Neuronal stem cell (in vitro differentiated cells): Measurements from ENCODE around the gene HAP1.

Experiments
- DNase-seq: peaks from one replicate; pipeline ENCODE4 v3.0.0-alpha.2; 2013; ENCODE audit warnings: low spot score
- H2AFZ ChIP-seq: one replicate; pipeline ENCODE4 v1.6.1; 2013; ENCODE audit warnings: mild to moderate bottlenecking, low read length, inconsistent platforms
- H2AK5ac ChIP-seq: 2 replicates; pipeline ENCODE4 v1.6.1; 2013; ENCODE audit warnings: low read depth, mild to moderate bottlenecking, inconsistent platforms, low read length, moderate library complexity, mixed read lengths
- H2BK120ac ChIP-seq: 2 replicates; pipeline ENCODE4 v1.6.1; 2013; ENCODE audit warnings: low read depth, mild to moderate bottlenecking, inconsistent platforms, low read length, moderate library complexity, mixed read lengths
- H2BK12ac ChIP-seq: one replicate; pipeline ENCODE4 v1.6.1; 2013; ENCODE audit warnings: low read length, inconsistent platforms
- H2BK15ac ChIP-seq: 2 replicates; pipeline ENCODE4 v1.6.1; 2013; ENCODE audit warnings: mild to moderate bottlenecking, low read length, inconsistent platforms, mixed read lengths
- H2BK5ac ChIP-seq: one replicate; pipeline ENCODE4 v1.6.1; 2013; ENCODE audit warnings: inconsistent platforms, mild to moderate bottlenecking, low read length, moderate library complexity
- H3K14ac ChIP-seq: one replicate; pipeline ENCODE4 v1.6.1; 2013; ENCODE audit warnings: low read length, inconsistent platforms
- H3K18ac ChIP-seq: 2 replicates; pipeline ENCODE4 v1.6.1; 2013; ENCODE audit warnings: low read length, inconsistent platforms
- H3K23ac ChIP-seq: 2 replicates; pipeline ENCODE4 v1.6.1; 2013; ENCODE audit warnings: low read depth, mild to moderate bottlenecking, mixed read lengths, low read length, inconsistent platforms; ENCODE audit not compliant: poor library complexity
- H3K27ac ChIP-seq: replicated peaks from 3 replicates; pipeline ENCODE4 v1.5.1; 2013; ENCODE audit warnings: low read length, inconsistent platforms
- H3K27me3 ChIP-seq, 3 experiments: 2 replicates each; pipeline ENCODE4 v1.6.1; 2013; ENCODE audit warnings: low read length in 3 of 3, mild to moderate bottlenecking in 2 of 3, inconsistent platforms in 1 of 3, low read depth in 1 of 3, mixed read lengths in 1 of 3, moderate library complexity in 1 of 3; ENCODE audit not compliant: control insufficient read depth in 3 of 3, insufficient read depth in 3 of 3
- H3K36me3 ChIP-seq, 2 donors: replicated peaks in 1 of 2; 2 replicates each; pipeline ENCODE4 v1.6.1; 2013; ENCODE audit warnings: low read length in 2 of 2; ENCODE audit not compliant: control insufficient read depth in 2 of 2, insufficient read depth in 2 of 2
- H3K4ac ChIP-seq: 2 replicates; pipeline ENCODE4 v1.6.1; 2013; ENCODE audit warnings: inconsistent platforms, mild to moderate bottlenecking, low read length, moderate library complexity
- H3K4me1 ChIP-seq, 2 donors: 1 replicate in 1 of 2; 2 replicates in 1 of 2; pipeline ENCODE4 v1.6.1; 2013; ENCODE audit warnings: low read length in 2 of 2, low read depth in 1 of 2; ENCODE audit not compliant: control insufficient read depth in 2 of 2, insufficient read depth in 1 of 2
- H3K4me2 ChIP-seq: one replicate; pipeline ENCODE4 v1.6.1; 2013; ENCODE audit warnings: mild to moderate bottlenecking, low read length, inconsistent platforms; ENCODE audit not compliant: insufficient read depth, poor library complexity, severe bottlenecking
- H3K4me3 ChIP-seq, 2 donors: 2 replicates each; pipeline ENCODE4 v1.5.1; 2013; ENCODE audit warnings: low read length in 2 of 2, mild to moderate bottlenecking in 2 of 2, inconsistent platforms in 1 of 2, moderate library complexity in 1 of 2
- H3K79me1 ChIP-seq: one replicate; pipeline ENCODE4 v1.6.1; 2013; ENCODE audit warnings: low read depth, mild to moderate bottlenecking, inconsistent platforms, low read length, moderate library complexity
- H3K9ac ChIP-seq: one replicate; pipeline ENCODE4 v1.6.1; 2013; ENCODE audit warnings: mild to moderate bottlenecking, low read depth, low read length, inconsistent platforms; ENCODE audit not compliant: poor library complexity
- H3K9me3 ChIP-seq, 2 donors: replicated peaks in 1 of 2; 2 replicates each; pipeline versions ENCODE3 to v1.6.1; 2013; ENCODE audit warnings: low read length in 2 of 2, mild to moderate bottlenecking in 2 of 2, inconsistent platforms in 1 of 2, low read depth in 1 of 2, mixed read lengths in 1 of 2, moderate library complexity in 1 of 2; ENCODE audit not compliant: control insufficient read depth in 2 of 2, insufficient read depth in 1 of 2
- H4K8ac ChIP-seq: one replicate; pipeline ENCODE4 v1.6.1; 2013; ENCODE audit warnings: low read depth, mild to moderate bottlenecking, inconsistent platforms, low read length, moderate library complexity
- H4K91ac ChIP-seq: one replicate; pipeline ENCODE4 v1.6.1; 2013; ENCODE audit warnings: low read length, low read depth, mild to moderate bottlenecking, inconsistent platforms; ENCODE audit not compliant: poor library complexity
- WGBS, 2 donors: extraction: QIAGEN DNeasy Blood & Tissue Kit; methylation state at CpG; one replicate each; pipeline ENCODE4 v1.1.7; 2013; ENCODE audit warnings: missing lambda C conversion rate in 2 of 2, mixed read lengths in 1 of 2; ENCODE audit not compliant: insufficient read length in 2 of 2, insufficient replicate concordance in 1 of 2; ENCODE audit errors: extremely low coverage in 2 of 2; 5-methylcytosine and 5-hydroxymethylcytosine counted together

Gene HAP1

GRCh38 chr17:41775394-41776226, 41.2 kb upstream of the HAP1 start:
- Histone ChIP-seq H2BK12ac (no peak overlapping the region), H3K79me1 (peaks cover 7% of the 10 kb centered on the region), H2BK120ac (no peak overlapping the region), H4K8ac (no peak overlapping the region), H3K4me2 (peak overlapping the region; percentile 36), H3K36me3 (peaks cover 15 to 21% of the 10 kb centered on the region in 2 donors), H2AFZ (peak overlapping the region; percentile 50), H2BK5ac (peak overlapping the region; percentile 0), H3K14ac (no peak overlapping the region), H4K91ac (no peak overlapping the region), H3K4me3 (no peak overlapping the region), H3K23ac (no peak overlapping the region), H3K4me1 (peaks cover 30 to 36% of the 10 kb centered on the region in 2 donors), H3K27ac (peak overlapping the region; percentile 59), H3K9me3 (no peaks in the 10 kb centered on the region), H3K27me3 (no peaks in the 10 kb centered on the region), H2BK15ac (no peak overlapping the region), H2AK5ac (peak overlapping the region; percentile 20), H3K4ac (no peak overlapping the region), H3K9ac (no peak overlapping the region), H3K18ac (peak overlapping the region; percentile 88)
- no CpG with 5 or more reads among the region's 12 CpGs for WGBS, 2 donors
- DNase-seq, result peak; percentile 43

- Histone ChIP-seq H3K4me3 (no peak overlapping the region), H3K79me1 (peaks cover 9% of the 10 kb centered on the region), H2BK12ac (no peak overlapping the region), H3K36me3 (peaks cover 28 to 39% of the 10 kb centered on the region in 2 donors), H4K91ac (no peak overlapping the region), H3K4me2 (no peak overlapping the region), H2BK15ac (no peak overlapping the region), H3K23ac (no peak overlapping the region), H2BK120ac (no peak overlapping the region), H3K18ac (peak overlapping the region; percentile 31), H3K4me1 (peaks cover 30 to 36% of the 10 kb centered on the region in 2 donors), H2AFZ (no peak overlapping the region), H3K9ac (no peak overlapping the region), H3K27me3 (no peaks in the 10 kb centered on the region), H2BK5ac (no peak overlapping the region), H3K27ac (no peak overlapping the region), H2AK5ac (peak overlapping the region; percentile 26), H4K8ac (no peak overlapping the region), H3K9me3 (no peaks in the 10 kb centered on the region), H3K4ac (no peak overlapping the region), H3K14ac (no peak overlapping the region)
- DNase-seq, result no peak
- no CpG with 5 or more reads among the region's 8 CpGs for WGBS, 2 donors
Measured at GRCh38 chr17:41773731-41774193, 39.3 kb upstream of the HAP1 start.

GRCh38 chr17:41773190-41773588, 38.7 kb upstream of the HAP1 start:
- Histone ChIP-seq H3K4me2 (no peak overlapping the region), H2BK5ac (no peak overlapping the region), H3K4ac (no peak overlapping the region), H3K14ac (no peak overlapping the region), H2BK120ac (no peak overlapping the region), H3K23ac (no peak overlapping the region), H2BK15ac (no peak overlapping the region), H3K9ac (peak overlapping the region; percentile 63), H3K27ac (no peak overlapping the region), H3K79me1 (peaks cover 10% of the 10 kb centered on the region), H2AK5ac (no peak overlapping the region), H3K18ac (peak overlapping the region; percentile 40), H3K36me3 (peaks cover 32 to 44% of the 10 kb centered on the region in 2 donors), H3K27me3 (no peaks in the 10 kb centered on the region), H4K91ac (no peak overlapping the region), H4K8ac (no peak overlapping the region), H3K4me1 (peaks cover 30 to 36% of the 10 kb centered on the region in 2 donors), H3K9me3 (no peaks in the 10 kb centered on the region), H3K4me3 (no peak overlapping the region), H2AFZ (no peak overlapping the region), H2BK12ac (no peak overlapping the region)
- no peak for DNase-seq
- no CpG with 5 or more reads among the region's 12 CpGs for WGBS, 2 donors

GRCh38 chr17:41772586-41773189, 38.2 kb upstream of the HAP1 start:
- Histone ChIP-seq H3K14ac (no peak overlapping the region), H3K27ac (no peak overlapping the region), H2AK5ac (no peak overlapping the region), H3K27me3 (no peaks in the 10 kb centered on the region), H2BK12ac (no peak overlapping the region), H3K9ac (peak overlapping the region; percentile 63), H2AFZ (no peak overlapping the region), H4K8ac (no peak overlapping the region), H3K18ac (peak overlapping the region; percentile 40), H3K79me1 (peaks cover 10% of the 10 kb centered on the region), H3K23ac (no peak overlapping the region), H2BK5ac (no peak overlapping the region), H2BK15ac (no peak overlapping the region), H2BK120ac (no peak overlapping the region), H3K4ac (no peak overlapping the region), H3K4me2 (no peak overlapping the region), H3K4me1 (peaks cover 26 to 35% of the 10 kb centered on the region in 2 donors), H4K91ac (no peak overlapping the region), H3K36me3 (peaks cover 34 to 46% of the 10 kb centered on the region in 2 donors), H3K4me3 (no peak overlapping the region), H3K9me3 (no peaks in the 10 kb centered on the region)
- no peak for DNase-seq
- WGBS, 2 donors, result no CpG with 5 or more reads among the region's 19 CpGs
